Measurements from ENCODE around the gene MAN1A1.

GRCh38 chr6:119318176-119318575 is 31.4 kb downstream of the MAN1A1 start:
- no peak for TF ChIP-seq REST (IDR thresholded peaks at IDR 0.05; ENCODE audit: insufficient read depth in 1 of 2, low read depth in 2 of 2, low read length in 2 of 2)
- TF ChIP-seq POLR2AphosphoS5 (IDR thresholded peaks at IDR 0.05; ENCODE audit: low read depth, low read length) = no peak
- TF ChIP-seq TAF1 (IDR thresholded peaks at IDR 0.05; ENCODE audit: borderline replicate concordance, insufficient read depth, low read length) = no peak
